HG03139 (cell line): ENCODE results near the gene EXOC1.

Experiments
- ATAC-seq: cut with Tn5 transposase; IDR thresholded peaks from one replicate; pipeline ENCODE4 v1.9.1; 2021; ENCODE audit not compliant: unreplicated experiment

Gene EXOC1

DNA sequence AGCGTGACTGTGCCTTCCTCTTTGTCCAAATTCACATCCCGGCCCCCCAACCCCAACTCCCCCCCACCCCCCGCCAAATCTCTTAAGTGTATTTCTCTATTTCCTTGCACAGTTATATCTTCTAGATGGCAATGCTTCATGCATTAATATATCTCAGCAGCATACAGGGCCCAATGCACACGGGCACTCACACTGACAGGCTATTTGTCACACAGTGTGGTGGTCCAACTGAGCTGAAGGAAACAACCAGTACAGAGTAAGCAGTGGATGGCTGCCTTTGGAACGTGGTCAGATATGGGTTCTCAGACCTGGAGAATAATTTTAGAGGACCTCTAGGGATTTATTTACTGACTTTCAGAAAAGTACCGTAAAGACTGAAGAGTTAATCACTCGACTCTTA lies 681 bp downstream of the EXOC1 start:
- no peak for ATAC-seq

DNA sequence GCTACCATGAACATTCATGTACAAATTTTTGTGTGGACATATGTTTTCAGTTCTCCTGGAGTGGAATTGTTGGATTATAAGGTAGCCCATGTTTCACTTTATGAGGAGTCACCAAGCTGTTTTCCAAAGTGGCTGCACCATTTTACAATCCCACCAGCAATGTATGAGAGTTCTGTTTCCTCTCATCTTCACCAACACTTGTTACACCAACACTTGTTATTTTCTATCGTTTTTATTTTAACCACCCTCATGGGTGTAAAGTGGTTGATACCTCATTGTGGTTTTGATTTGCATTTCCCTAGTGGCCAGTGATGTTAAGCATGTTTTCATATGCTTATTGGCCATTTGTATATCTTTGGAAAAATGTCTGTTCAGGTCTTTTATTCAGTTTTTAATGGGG lies 4.1 kb downstream of the EXOC1 start:
- no peak for ATAC-seq

DNA sequence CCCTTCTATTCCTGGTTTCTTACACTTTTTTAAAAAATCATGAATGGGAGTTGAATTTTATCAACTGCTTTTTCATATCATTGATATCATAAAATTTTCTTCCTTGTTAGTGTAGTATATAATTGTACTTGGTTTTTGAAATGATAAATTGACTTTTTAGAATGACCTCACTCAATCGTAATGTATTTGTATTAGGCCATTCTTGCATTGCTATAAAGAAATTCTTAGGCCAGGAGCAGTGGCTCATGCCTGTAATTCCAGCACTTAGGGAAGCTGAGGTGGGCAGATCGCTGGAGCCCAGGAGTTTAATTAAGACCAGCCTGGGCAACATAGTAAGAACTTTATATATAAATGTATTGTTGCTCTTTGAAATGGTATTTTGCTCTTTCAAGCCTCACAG lies 6.3 kb downstream of the EXOC1 start:
- ATAC-seq = no peak

DNA sequence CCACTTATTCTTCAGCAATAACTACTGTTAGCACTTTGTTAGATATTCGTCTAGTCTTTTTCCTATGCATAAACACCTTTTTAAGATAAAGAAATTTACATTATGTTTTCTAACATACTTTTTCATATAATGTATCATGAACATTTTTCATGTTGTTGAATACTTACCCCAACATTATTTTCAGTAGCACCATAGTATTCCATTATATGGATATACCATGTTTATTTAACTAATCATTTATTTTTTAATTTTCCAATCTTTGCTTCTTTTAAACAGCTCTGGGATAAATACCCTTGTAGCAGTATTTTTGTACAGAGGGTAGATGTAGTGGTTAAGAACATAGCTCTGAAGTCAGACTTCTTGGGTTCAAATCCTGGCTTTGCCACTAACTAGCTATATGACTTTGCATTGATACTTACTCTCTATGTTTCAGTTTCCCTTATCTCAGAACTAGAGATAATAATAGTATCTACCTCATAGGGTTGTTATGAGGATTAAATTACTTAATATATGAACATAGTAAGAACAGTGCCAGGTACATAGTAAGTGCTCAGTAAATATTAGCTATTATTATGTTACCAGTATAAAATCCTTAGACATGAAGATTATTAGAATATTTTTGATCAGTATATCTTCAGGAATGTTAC lies 11.3 kb downstream of the EXOC1 start:
- ATAC-seq = no peak

DNA sequence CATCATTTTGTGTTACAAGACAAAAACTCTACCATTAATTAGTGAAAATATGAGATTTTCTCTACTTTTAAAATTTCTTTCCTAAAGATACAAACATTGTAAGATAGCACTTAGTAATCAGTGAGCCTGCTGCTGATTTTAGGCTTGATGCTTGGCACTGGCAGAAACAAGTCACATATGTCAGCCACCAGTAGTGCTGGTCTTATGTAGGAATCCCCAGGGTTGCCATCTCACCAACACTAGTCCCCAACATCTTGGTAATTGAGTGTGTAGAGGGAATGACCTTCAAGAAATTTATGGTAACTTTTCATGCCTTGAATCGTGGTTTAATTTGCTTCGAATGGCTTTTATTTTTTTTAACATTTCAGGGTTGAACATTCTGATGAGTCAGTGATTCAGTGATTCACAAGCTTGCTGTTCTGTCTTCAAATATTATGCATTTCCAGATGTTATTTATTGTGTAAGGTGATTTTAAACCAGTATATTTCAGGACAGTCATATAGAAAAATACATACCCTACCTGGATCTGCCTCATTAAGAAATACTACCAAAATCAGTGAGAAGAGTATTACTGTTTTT lies 11.9 kb downstream of the EXOC1 start:
- ATAC-seq = no peak

DNA sequence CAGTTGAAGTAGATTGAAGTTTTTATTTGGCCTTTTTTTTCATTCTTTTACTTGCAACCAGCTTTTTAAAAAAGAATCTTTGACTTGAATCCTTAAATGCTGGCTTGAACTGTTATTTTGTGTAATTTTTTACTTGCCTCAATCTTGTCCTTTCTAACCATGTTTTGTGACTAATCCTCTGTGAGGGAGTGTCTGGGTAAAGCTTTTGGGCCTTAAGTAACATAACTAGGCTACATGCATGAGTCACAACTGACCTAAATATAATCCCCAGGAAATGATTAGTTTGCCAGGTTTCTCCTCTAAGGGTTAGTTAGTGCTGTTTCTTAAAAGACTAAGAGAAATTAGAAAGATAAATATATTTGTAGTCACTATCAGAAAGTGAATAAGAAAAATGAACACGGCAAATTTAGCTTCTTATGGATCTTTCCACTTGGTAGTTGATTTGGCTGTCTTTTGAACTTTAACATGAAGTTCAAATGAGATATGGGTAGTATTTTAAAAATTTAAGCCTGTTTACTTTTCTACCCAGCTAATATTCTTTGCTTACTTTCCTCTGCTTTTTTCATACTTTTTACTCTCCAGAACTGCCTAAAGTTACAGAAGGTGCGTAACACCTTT lies 13.0 kb downstream of the EXOC1 start:
- ATAC-seq = peak; percentile 75

DNA sequence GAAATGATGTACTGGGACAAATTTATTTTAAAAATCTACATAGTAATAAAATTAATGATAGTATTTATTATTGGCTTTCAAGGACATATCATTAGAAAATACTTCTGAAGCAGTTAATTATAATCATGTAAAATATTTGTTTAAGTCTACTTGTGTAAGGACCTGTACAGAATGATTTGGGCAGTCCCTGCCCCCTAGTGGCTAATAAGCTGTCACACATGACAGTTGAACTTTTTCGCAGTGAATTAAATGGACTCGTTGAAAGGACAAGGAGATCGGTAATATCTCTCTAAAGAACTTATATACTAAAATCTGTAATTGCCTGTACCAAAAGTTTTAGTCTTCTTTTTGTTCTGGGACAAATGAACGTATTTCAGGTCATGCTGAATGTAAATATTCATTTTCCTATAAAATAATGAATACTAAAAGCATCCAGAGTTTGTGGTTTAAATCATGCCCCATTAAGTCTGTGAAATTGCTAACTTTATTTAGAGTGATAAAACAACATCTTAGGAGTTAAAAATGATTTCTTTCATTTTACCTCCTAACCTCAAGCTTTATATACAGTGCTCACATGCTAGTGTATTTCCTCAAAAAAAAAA lies 13.6 kb downstream of the EXOC1 start:
- ATAC-seq = peak; percentile 84

DNA sequence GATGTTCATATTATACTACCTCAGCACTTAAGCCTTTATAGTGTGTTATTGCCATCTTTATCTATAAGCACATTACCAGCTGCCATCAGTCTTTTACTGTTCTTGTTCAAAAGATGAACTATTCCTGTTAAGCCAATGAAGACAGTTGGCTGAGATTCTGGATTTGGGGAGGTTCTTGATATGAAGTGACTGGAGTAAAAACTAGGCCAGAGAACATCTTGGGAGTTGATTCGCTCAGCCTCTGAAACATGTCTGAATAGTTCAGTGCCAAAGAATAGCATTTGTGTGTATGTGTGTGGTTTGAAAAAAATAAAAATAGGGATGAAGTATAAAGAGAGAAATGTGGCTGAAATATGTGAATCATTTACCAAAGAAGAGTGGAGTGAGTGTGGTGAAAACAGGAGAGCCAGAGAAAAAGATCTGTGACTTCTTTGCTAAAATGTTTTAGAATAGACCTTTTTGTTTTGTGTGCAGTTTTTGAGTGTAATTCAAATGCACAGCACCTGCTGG lies 15.2 kb downstream of the EXOC1 start:
- no peak for ATAC-seq

DNA sequence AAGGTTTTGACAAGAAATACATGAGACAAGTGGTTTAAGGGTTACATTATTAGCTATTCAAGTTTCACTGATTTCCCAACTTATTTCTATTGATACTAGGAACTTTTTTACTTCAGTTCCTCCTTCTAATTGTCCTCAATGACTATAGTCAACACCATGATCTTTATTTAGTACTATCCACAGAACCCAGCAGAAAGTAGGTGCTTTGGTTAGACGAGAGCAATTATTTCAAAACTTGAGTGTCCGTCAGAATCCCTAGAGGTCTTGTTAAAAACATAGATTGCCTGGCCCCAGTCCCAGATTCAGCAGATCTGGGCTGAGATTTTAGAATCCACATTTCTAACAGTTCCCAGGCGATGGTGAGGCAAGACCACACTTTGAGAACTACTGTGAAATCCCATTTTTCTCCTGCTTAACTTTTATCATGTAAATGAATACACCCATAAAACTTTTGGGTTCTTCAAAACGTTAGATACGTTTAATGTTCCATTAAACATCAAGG lies 17.9 kb downstream of the EXOC1 start:
- ATAC-seq = no peak

DNA sequence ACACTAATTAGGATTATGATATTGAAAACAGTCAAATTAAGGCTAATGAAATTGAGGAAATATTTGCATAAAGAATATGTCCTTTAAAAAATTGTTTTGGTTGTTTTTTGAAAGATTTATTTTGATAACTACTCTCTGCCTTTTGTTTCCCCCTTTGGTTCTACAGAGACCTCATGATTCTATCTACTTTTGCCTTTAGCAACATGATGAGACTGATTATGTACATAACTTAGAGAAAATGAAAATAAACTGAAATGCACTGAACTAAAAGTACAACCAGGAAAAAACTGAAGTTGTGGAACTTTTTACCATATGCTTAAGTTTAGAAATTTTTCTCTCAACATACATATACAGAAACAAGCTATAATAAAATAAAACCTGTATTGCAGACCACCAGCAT lies 21.4 kb downstream of the EXOC1 start:
- ATAC-seq = no peak

DNA sequence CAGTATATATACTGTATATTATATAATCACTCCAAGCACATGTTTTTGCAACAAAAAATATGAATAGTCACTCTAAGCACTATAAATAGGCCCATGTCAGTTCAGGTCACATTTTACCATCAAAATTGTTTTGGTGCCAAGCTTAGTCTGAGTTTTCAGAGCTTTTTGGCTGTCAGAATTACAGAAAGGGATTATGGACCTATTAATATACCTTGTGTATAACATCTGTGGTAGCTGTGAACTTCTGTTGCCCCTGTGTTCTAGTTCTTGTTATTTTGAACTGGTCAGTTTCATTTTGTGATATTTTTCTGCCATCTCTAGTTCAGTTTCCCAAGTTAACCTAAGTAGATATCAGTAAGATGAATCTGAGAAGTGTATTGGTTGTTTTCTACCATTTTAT lies 22.9 kb downstream of the EXOC1 start:
- no peak for ATAC-seq

DNA sequence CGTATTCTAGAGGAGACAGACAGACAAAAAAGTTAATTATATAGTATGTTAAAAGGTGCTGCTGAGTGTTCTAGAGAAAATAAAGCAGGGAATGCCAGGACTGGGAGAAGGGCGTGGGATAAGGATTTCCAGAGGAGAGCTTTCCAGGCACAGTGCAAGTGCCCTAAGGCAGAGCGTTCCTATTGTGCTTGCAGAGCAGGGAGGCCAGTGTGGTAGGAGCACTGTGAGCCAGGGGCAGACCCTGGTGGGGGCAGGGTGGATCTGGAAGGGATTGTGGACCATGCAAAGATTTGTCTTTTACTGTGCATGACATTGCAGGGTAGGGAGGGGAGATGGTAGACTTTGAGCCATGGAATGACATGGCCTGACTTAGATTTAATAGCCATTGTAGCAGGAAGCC lies 25.8 kb downstream of the EXOC1 start:
- no peak for ATAC-seq

DNA sequence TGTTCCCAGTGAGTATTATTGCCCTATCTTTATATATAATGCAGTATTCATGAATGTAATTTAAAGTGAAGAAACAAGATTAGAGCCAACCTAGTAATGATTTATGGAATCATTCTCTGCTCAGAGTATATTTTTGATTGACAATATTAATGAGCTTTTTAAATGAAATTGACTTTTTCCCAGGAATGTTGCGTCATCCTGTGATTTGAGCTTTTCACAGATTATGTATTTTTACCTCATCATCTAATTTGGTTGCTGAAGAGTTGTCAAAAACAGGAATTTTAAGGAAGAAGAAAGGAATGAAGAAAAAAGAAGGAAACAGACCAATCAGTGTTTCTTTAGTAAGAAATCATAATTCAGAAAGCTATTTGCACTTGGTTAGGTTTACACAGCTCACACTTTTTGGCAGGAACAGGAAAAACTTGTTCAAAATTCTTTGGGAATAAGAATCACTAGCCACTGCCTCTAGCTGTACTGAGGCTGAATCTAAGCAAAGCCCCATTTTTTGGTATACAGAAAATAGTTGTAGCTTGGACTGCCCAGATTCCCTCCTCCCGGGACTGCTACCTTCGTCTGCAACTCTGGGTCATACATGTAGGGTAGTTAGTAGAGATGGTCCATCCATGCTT lies 27.3 kb downstream of the EXOC1 start:
- ATAC-seq = no peak

DNA sequence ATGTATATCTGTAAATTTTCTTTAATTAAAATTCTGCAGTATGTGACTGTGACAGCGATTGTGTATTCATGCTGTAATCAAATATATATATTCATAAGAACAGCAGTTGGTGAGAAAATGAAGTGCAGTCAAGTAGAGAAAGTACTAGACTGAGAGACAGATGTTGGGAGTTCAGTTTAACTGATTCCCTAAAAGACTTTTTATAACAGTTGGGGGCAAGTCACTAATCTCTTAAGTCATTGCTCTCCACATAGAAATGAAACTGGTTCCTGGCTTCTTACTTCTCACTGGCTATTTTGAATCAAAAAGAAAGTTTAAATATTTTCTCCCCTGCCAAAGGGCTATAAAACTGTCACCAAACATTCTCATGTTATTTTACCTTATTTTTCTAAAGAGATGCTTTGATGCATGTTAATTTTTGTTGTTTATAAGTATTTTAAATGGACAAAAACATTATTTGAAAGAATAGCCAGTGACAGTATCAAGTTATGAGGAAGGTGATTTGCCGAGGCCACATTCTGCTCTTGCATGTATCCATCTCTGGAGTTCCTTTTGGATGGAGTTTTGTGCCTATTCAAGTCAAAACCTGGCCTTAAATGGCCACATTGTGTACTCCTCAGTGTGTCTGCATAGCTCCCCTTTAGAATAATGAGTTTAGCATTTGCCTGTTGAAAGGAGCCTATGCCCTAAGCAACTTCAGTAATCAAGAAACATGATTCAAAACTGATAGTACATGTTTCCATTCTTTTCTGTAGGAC lies 30.8 kb downstream of the EXOC1 start:
- no peak for ATAC-seq

DNA sequence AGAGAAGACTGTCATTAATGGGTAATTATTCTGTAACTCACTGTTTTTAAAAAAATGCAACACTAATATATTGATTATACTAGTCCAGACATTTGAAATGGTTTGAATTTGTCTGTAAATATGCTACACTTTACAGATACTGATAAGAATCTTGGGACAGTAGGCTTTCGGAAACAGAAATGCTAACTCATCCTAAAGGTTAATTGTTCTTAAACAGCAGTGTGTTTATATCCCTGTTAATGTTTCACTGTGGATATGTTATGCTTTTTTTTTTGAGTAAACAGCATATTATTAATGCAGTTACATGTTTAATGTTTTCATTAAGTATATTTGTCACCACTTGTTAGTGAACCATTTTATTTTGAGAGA lies 31.4 kb downstream of the EXOC1 start:
- no peak for ATAC-seq

DNA sequence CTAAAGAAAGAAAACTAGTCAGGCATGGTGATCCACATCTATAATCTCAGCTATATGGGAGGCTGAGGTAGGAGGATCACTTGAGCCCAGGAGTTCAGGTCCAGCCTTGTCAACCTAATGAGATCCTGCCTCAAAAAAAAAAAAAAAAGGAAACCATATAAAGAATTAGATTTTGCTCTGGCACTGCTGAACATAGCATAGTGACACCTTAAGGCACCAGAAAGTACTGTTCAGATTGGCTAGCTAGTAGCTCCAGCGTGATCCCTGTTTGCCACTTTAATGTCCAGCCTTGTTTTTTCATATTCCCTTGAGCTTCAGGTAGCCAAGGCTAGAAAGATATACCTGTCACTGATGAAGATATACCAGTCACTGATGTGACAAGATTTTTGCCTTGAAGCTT lies 34.1 kb downstream of the EXOC1 start:
- no peak for ATAC-seq

DNA sequence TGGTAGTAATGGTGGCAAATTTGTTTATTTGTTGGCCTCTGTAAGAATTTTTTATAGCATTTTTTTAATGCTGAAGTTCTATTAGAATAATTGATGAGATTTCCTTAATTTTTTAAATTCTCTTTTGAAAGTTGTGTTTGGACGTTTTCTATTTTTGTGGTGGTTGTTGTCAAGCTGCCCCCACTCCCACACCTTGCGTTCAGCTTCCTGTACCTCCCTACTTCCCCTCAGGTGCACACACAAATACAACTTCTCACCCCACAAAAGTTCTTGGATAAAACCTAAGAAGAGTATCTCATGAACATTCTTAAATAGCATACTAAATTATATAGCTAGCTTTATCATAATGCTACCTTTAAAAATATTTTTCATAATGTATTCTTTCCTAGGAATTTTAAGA lies 38.7 kb downstream of the EXOC1 start:
- no peak for ATAC-seq

DNA sequence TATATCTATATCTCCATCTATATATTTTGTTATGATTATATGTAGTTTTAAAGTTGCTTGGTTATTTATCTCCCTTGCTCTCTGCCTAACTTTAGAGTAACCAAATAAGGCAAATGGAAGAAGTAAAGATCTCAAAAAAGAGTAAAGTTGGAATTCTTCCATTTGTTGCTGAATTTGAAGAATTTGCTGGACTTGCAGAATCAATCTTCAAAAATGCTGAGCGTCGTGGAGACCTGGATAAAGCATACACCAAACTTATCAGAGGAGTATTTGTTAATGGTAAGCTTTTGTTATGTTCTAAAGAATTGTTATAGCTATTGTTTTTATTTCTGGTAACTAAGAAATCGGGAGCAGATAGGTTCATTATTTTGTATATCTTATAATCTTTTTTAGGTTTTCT lies 43.2 kb downstream of the EXOC1 start:
- ATAC-seq = no peak

DNA sequence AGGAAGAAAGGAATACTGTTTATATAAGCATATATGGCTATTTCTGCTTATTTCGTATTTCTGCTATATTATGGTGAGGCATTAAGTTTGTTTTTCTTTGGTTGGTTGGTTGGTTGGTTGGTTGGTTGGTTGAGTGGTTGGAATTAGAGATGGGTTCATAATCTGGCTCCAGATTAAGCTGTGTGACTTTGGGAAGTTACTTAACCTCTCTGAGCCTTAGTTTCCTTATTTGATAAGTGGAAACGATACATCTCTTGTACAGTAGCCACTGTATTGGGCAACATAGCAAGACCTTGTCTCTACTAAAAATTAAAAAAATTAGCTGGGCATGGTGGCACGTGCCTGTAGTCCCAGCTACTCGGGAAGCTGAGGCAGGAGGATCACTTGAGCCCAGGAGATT lies 49.2 kb downstream of the EXOC1 start:
- ATAC-seq = no peak

DNA sequence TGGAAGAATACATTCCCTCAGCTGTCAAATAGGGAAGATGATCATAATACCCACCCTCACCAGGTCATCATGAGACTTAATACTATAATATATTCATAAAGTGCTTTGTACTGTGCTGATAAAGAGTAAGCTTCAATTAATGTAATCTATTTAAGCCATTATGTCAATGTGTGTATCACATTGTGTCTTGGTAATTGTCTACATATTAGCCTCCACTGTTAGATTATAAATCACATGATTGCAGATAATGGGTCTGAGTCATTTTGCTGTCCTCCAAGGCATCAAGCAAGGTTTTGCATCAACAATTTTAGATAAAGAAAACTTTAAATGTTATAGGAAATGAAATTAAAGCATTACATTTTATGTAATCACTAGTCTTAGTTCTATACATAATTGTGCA lies 50.1 kb downstream of the EXOC1 start:
- no peak for ATAC-seq

DNA sequence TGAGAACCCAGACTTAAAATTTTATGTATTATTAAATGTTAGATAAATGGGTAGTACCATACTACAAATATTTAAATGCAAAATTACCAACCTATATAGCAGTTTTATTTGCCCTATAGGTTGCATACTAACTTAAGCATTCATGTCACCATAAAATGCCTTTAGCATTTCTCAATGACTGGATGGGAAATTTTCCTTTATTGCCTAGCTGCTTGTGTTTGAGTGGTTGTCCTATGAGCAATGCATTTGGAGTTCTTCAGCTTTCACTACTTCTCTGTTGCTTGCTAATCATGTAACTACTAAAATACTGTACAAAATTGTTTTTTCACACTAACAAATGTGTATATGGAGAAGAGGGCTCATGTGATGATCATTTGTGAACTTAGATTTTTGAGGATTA lies 51.1 kb downstream of the EXOC1 start:
- ATAC-seq = no peak
